Measurements from ENCODE around the gene EIF3I.

EIF3I gene

DNA sequence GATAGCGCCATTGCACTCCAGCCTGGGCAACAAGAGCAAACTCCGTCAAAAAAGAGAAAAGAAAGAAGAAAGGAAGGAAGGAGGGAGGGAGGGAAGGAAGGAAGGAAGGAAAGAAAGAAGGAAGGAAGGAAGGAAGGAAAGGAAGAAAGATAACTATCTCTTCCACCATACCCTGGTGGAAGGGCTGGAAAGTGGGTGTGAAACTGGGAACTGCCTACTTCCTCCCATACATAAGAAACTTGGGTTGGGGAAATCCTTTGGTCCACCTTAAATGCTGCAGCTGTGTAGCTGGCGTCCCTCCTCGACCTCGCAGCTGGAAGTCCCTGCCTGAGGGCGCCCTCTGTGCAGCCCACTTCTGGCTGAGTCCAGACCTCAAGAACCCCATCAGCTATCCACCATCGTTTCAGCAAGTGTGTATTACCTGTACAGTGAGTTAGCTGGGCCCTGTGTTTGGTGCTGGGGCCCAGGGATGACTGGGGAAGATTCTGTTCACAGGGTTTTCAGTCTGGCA, 20.2 kb downstream of the EIF3I start:
- TF ChIP-seq, protein P1, sequence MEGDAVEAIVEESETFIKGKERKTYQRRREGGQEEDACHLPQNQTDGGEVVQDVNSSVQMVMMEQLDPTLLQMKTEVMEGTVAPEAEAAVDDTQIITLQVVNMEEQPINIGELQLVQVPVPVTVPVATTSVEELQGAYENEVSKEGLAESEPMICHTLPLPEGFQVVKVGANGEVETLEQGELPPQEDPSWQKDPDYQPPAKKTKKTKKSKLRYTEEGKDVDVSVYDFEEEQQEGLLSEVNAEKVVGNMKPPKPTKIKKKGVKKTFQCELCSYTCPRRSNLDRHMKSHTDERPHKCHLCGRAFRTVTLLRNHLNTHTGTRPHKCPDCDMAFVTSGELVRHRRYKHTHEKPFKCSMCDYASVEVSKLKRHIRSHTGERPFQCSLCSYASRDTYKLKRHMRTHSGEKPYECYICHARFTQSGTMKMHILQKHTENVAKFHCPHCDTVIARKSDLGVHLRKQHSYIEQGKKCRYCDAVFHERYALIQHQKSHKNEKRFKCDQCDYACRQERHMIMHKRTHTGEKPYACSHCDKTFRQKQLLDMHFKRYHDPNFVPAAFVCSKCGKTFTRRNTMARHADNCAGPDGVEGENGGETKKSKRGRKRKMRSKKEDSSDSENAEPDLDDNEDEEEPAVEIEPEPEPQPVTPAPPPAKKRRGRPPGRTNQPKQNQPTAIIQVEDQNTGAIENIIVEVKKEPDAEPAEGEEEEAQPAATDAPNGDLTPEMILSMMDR (IDR thresholded peaks at IDR 0.05; ENCODE audit: low read depth, low read length): no peak
- H3K4me3 ChIP-seq (ENCODE audit: low read depth, low read length): no peak overlapping the region

DNA sequence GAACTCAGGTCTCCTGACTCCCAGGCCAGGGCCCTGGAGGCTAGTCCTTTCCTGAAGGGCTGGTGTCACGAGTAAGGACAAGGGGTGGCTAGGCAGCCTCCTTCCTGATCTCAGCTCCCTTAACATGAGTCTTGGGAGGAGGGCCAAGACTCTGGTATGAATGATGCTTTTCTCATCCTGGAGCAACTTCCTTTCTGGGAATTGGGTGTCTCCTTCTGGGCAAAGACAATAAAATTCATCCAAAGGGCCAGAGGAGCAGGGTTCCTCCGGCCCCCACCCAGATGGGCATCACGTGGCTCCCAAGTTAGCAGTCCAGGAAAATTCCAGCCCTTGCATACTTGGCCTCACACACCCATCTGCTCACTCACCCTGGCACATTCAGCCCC, 24.7 kb downstream of the EIF3I start, which contains the start of gene FAM167B:
Gene FAM167B (plus strand): TSS at position 335 of the 386 bp plus-strand sequence. CDS start 200 bp downstream, outside the sequence.
- no peak within 1 kb of the TSS for H3K4me3 ChIP-seq (ENCODE audit: low read depth, low read length)
- TF ChIP-seq, protein P1 (IDR thresholded peaks at IDR 0.05; ENCODE audit: low read depth, low read length): no peak

DNA sequence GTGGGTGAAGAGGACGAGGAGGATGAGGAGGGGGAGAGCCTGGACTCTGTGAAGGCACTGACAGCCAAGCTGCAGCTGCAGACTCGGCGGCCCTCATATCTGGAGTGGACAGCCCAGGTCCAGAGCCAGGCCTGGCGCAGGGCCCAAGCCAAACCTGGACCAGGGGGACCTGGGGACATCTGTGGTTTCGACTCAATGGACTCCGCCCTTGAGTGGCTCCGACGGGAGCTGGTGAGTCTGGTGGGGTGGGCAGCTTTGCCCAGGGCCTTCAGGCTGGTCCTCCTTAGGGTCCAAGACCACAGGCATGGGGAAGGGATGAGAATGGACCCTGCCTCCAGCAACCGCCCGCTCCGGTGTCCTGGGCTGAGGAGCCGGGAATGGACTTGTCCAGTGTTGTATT, 25.2 kb downstream of the EIF3I start:
- TF ChIP-seq, protein P1 (IDR thresholded peaks at IDR 0.05; ENCODE audit: low read depth, low read length): no peak
- no peak overlapping the region for H3K4me3 ChIP-seq (ENCODE audit: low read depth, low read length)

DNA sequence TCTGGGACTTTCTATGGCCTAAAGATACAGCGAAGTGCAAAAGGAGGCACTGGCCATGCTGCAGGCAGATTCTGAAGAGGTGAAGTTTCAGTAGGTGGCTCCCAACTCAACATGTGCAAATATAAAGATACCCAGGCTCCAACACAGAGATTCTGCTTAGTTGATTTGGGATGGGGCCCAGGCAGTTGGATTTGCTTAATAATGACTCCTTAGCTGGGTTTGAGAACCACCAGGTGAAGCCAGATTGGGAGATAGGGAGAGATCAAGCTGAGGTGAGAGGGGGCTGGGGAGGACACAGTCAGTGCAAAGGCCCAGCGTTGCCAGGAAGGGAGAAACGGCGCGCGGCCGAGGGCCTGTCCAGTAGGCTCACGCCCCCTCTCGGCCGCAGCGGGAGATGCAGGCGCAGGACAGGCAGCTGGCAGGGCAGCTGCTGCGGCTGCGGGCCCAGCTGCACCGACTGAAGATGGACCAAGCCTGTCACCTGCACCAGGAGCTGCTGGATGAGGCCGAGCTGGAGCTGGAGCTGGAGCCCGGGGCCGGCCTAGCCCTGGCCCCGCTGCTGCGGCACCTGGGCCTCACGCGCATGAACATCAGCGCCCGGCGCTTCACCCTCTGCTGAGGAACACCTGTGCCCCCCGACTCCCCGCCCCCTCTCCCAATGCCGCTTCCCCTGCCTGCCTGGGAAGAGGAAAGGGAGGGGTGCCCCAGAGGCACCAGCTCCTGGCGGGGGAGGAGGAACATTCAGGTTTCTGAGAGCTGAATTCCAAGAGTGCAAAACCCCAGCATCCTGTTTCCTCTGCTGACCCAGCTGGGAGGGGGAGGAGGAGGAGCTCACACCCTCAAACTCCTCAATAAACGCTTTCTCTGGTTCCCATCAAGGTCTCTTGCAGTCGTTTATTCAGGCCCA, 26.0 kb downstream of the EIF3I start:
- TF ChIP-seq, protein P1 (IDR thresholded peaks at IDR 0.05; ENCODE audit: low read depth, low read length): peak; percentile 80
- H3K4me3 ChIP-seq (ENCODE audit: low read depth, low read length): no peak overlapping the region

DNA sequence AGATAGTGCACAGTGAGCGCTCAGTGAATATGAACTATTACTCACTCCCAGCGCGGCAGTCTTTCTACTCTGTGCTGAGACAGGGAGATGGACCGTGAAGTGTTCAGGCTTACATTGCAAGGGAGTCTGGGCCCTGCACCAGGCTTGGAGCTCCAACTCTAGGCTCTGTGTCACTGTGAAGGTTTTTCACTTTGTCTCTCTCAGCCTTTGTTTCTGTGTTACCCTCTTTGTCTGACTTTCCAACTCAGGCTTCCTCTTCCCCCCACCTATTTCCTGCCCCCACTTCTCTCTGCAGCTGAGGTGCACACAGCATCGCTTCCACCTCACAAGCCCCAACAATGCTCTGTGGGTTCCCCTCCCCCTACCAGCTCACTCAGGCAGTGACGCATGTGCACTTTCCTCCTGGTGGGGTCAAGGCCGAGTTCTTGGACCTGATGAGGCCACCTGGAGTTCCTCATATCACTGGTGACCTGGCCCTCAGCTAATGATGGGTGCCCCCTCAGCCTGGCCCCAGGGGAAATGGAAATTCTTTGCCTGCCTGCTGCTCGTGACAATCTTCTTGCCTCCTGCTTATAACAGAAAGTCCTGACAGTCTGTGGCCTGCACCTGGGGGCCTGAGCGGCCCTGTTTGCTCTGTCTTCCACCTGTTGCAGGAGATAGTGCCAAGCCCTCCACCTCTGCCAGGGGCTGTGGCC, 27.8 kb downstream of the EIF3I start:
- TF ChIP-seq, protein P1 (IDR thresholded peaks at IDR 0.05; ENCODE audit: low read depth, low read length): no peak
- H3K4me3 ChIP-seq (ENCODE audit: low read depth, low read length): no peak overlapping the region

DNA sequence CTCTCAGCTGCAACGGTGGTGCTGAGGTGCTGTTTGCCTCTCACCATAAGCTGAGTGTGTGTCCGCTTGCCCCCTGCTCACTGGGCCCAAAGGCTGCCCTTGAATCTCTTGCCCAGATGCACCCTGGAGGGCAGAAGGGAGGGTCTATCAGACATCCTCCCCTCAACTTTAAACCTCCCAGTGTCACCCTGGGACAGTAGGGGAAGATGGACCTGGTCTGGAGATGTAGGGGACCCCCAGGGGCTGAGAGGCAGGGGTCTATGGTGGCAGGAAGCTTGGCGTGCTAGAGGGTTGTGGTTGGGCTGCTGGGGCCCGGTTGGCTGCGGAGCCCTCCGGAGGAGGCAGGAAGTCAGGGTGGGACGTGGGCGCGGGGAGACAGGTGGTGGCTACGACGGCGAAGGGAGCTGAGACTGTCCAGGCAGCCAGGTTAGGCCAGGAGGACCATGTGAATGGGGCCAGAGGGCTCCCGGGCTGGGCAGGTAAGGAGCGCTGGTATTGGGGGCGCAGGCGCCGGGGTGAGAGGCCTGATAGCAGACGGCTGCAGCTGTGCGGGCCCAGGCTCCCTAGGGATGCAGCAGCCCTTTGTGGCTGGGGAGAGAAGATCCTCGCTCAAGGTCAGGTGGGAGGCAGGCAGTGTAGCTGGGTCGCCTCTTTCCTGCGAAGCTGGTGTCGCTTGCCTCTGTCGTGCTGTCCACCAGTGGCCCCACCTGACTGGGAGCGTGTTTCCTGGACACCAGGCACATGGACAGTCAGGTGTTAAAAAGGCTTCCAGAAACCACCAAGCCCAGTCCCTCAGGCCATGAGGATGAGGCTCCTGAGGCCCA, 28.9 kb downstream of the EIF3I start, which contains the start of gene LCK:
Gene LCK (plus strand): TSS at position 373 of the 824 bp plus-strand sequence. CDS start 23,065 bp downstream, outside the sequence.
- TF ChIP-seq, protein P1 (IDR thresholded peaks at IDR 0.05; ENCODE audit: low read depth, low read length): no peak
- no peak within 1 kb of the TSS for H3K4me3 ChIP-seq (ENCODE audit: low read depth, low read length)
